Naive thymus-derived CD4-positive, alpha-beta T cell (primary cell): Measurements from ENCODE around the gene BMPR2. TPM values are rescaled to one million over a fixed set of nuclear protein-coding genes. Genes with fewer than 3 reads are reported as not detected.
"Not testable (repeated sequence)": the region's sequence is repeated elsewhere in the genome, so short reads cannot be mapped to it uniquely, and the experiment has no call there.

Experiments used
- ATAC-seq: fragments of 150-1000 bp; cut with Tn5 transposase; 2 replicates; pipeline ENCODE4 v1.10.0; 2021; ENCODE audit warnings: mild to moderate bottlenecking, moderate library complexity
- CTCF ChIA-PET: fragments of 350-600 bp; sonication (Branson Sonifier 250); formaldehyde crosslinking; loops from one replicate; lab custom pipeline; 2021; ENCODE audit warnings: antibody characterized with exemption; lab: Charles Lee
- POLR2A ChIA-PET: fragments of 350-600 bp; sonication (Branson Sonifier 250); formaldehyde crosslinking; loops from one replicate; lab custom pipeline; 2021; ENCODE audit warnings: antibody characterized with exemption, inconsistent platforms; lab: Charles Lee
- DNase-seq, 9 donors: peaks; one replicate each; pipeline versions ENCODE4 v3.0.0 to v3.0.0-alpha.2; 2020 to 2022; ENCODE audit warnings: mixed read lengths in 1 of 9
- H3K27ac ChIP-seq: one replicate; pipeline ENCODE4 v1.7.0; 2013; ENCODE audit warnings: mild to moderate bottlenecking, low read depth, low read length, moderate library complexity
- H3K27me3 ChIP-seq, 2 donors: one replicate each; pipeline ENCODE4 v1.7.0; 2013; ENCODE audit warnings: low read length in 2 of 2, mild to moderate bottlenecking in 2 of 2, moderate library complexity in 2 of 2; ENCODE audit not compliant: control insufficient read depth in 2 of 2, insufficient read depth in 2 of 2
- H3K36me3 ChIP-seq, 3 experiments: 1 replicate in 2 of 3; 2 replicates in 1 of 3; pipeline ENCODE4 v1.7.0; 2013; ENCODE audit warnings: low read length in 3 of 3, mild to moderate bottlenecking in 3 of 3, moderate library complexity in 1 of 3; ENCODE audit not compliant: insufficient read depth in 3 of 3, control insufficient read depth in 2 of 3
- H3K4me1 ChIP-seq, 2 donors: one replicate each; pipeline ENCODE4 v1.7.0; 2013; ENCODE audit warnings: low read length in 2 of 2, mild to moderate bottlenecking in 2 of 2, moderate library complexity in 1 of 2; ENCODE audit not compliant: control insufficient read depth in 2 of 2, insufficient read depth in 2 of 2
- H3K4me3 ChIP-seq: 2 replicates; pipeline ENCODE4 v1.7.0; 2013; ENCODE audit warnings: mild to moderate bottlenecking, low read length
- H3K9me3 ChIP-seq, 3 experiments: 1 replicate in 2 of 3; 2 replicates in 1 of 3; pipeline ENCODE4 v1.7.0; 2013; ENCODE audit warnings: low read length in 3 of 3; ENCODE audit not compliant: control insufficient read depth in 2 of 3
- H3K27ac Mint-ChIP-seq, 9 donors: one replicate each; pipeline ENCODE4 v1.8.0; 2020 to 2022; ENCODE audit warnings: mixed read lengths in 9 of 9, mild to moderate bottlenecking in 8 of 9, moderate library complexity in 5 of 9, inconsistent platforms in 2 of 9
- H3K27me3 Mint-ChIP-seq, 5 donors: one replicate each; pipeline ENCODE4 v1.8.0; 2021 to 2022; ENCODE audit warnings: mixed read lengths in 5 of 5, mild to moderate bottlenecking in 1 of 5
- H3K36me3 Mint-ChIP-seq, 5 donors: one replicate each; pipeline ENCODE4 v1.8.0; 2020 to 2022; ENCODE audit warnings: mixed read lengths in 5 of 5, mild to moderate bottlenecking in 3 of 5, inconsistent platforms in 1 of 5
- H3K4me1 Mint-ChIP-seq, 7 donors: one replicate each; pipeline ENCODE4 v1.8.0; 2020 to 2022; ENCODE audit warnings: mixed read lengths in 7 of 7, mild to moderate bottlenecking in 3 of 7, inconsistent platforms in 1 of 7
- H3K4me3 Mint-ChIP-seq, 10 donors: one replicate each; pipeline ENCODE4 v1.8.0; 2020 to 2022; ENCODE audit warnings: mild to moderate bottlenecking in 10 of 10, mixed read lengths in 10 of 10, moderate library complexity in 6 of 10, inconsistent platforms in 2 of 10
- H3K9me3 Mint-ChIP-seq, 11 donors: one replicate each; pipeline ENCODE4 v1.8.0; 2020 to 2022; ENCODE audit warnings: mixed read lengths in 11 of 11, mild to moderate bottlenecking in 4 of 11, inconsistent platforms in 1 of 11, moderate library complexity in 1 of 11
- intact Hi-C, 2 donors: fragments of 100-400 bp; cut with micrococcal nuclease; formaldehyde crosslinking; loops; one replicate each; pipeline ENCODE4 v1.15.1; 2023
- polyA plus RNA-seq, 2 donors: library from polyadenylated mRNA; unstranded; fragments of 300-500 nt; fragmentation: Illumina TruSeq; gene quantifications; one replicate each; pipeline ENCODE4 v1.2.3, GENCODE V29; 2021
- total RNA-seq, 6 experiments: library from RNA in 5 of 6; stranded (reverse) in 5 of 6; gene quantifications; 1 replicate in 5 of 6; 2 replicates in 1 of 6; pipeline ENCODE4 v1.2.3 and lab custom pipeline; 2021 to 2026

The BMPR2 gene
- total and polyA plus RNA-seq, 7 experiments from 2014 or later: 4.6 to 33.1 (median 13.3) TPM

GRCh38 chr2:202564226-202564625 is 188.1 kb downstream of the BMPR2 start:
- H3K27ac Mint-ChIP-seq: no peak overlapping the region
- Histone ChIP-seq H3K9me3 (no peaks in the 10 kb centered on the region), H3K27ac (no peak overlapping the region), H3K36me3 (no peaks in the 10 kb centered on the region), H3K4me3 (no peak overlapping the region), H3K4me1 (no peaks in the 10 kb centered on the region), H3K27me3 (no peaks in the 10 kb centered on the region)
- no peaks in the 10 kb centered on the region for H3K27me3 Mint-ChIP-seq
- POLR2A ChIA-PET: no interaction called here
- ATAC-seq (no peak), DNase-seq (no peak)
- H3K36me3 Mint-ChIP-seq: peaks cover 0 to 9% (median 0%) of the 10 kb centered on the region in 5 donors
- no peaks in the 10 kb centered on the region for H3K9me3 Mint-ChIP-seq
- no peaks in the 10 kb centered on the region for H3K4me1 Mint-ChIP-seq
- no peak overlapping the region for H3K4me3 Mint-ChIP-seq
- CTCF ChIA-PET: interaction anchor here (0.7 kb wide), 1 partner anchor 403 kb away, joined by 3 read pairs; no protein-coding TSS in a partner anchor
- intact Hi-C loops: no loop called here

GRCh38 chr2:202566286-202566685 is 190.2 kb downstream of the BMPR2 start:
- no peak overlapping the region for H3K27ac ChIP-seq
- ATAC-seq (no peak), DNase-seq (no peak)
- Mint-ChIP-seq H3K4me3 (no peak overlapping the region), H3K27me3 (no peaks in the 10 kb centered on the region), H3K27ac (no peak overlapping the region), H3K9me3 (no peaks in the 10 kb centered on the region), H3K36me3 (no peaks in the 10 kb centered on the region), H3K4me1 (no peaks in the 10 kb centered on the region)
- H3K4me1 ChIP-seq: no peaks in the 10 kb centered on the region
- ChIA-PET CTCF (no interaction called here), POLR2A (no interaction called here)
- no peaks in the 10 kb centered on the region for H3K36me3 ChIP-seq
- no peak overlapping the region for H3K4me3 ChIP-seq
- H3K9me3 ChIP-seq: no peaks in the 10 kb centered on the region
- H3K27me3 ChIP-seq: no peaks in the 10 kb centered on the region
- intact Hi-C loops: no loop called here

- no peaks in the 10 kb centered on the region for H3K9me3 ChIP-seq
- intact Hi-C loops: loop anchor here (1.0 to 10.0 kb wide), 12 partner anchors 14 to 1333 kb away; partner anchors contain the start of genes CYP20A1 (in 1 of the 2) and ICA1L (in 1 of the 2)
- no peak overlapping the region for H3K27ac Mint-ChIP-seq
- no peaks in the 10 kb centered on the region for H3K27me3 ChIP-seq
- no peak overlapping the region for H3K27ac ChIP-seq
- POLR2A ChIA-PET: interaction anchor here (0.6 to 2.3 kb wide), 2 partner anchors 61 to 160 kb away, joined by 7 to 9 read pairs; partner anchors contain the start of gene FAM117B
- DNase-seq (no peak), ATAC-seq (no peak)
- H3K36me3 Mint-ChIP-seq: no peaks in the 10 kb centered on the region
- H3K4me3 ChIP-seq: no peak overlapping the region
- no peaks in the 10 kb centered on the region for H3K4me1 ChIP-seq
- H3K9me3 Mint-ChIP-seq: peaks cover 0 to 1% (median 0%) of the 10 kb centered on the region in 11 donors
- H3K4me1 Mint-ChIP-seq: peaks cover 0 to 2% (median 0%) of the 10 kb centered on the region in 7 donors
- H3K27me3 Mint-ChIP-seq: no peaks in the 10 kb centered on the region
- CTCF ChIA-PET: interaction anchor here (0.6 to 1.4 kb wide), 6 partner anchors 42 to 471 kb away, joined by 3 read pairs; no protein-coding TSS in a partner anchor
- no peaks in the 10 kb centered on the region for H3K36me3 ChIP-seq
- H3K4me3 Mint-ChIP-seq: no peak overlapping the region
These were observed 198.4 kb downstream of the BMPR2 start for GRCh38 chr2:202574541-202574940.

- not testable (repeated sequence) for H3K27me3 Mint-ChIP-seq, H3K27ac Mint-ChIP-seq
- POLR2A ChIA-PET: interaction anchor here (0.6 to 2.3 kb wide), 2 partner anchors 60 to 676 kb away, joined by 3 to 9 read pairs; partner anchors contain the start of gene FAM117B
These were observed 199.1 kb downstream of the BMPR2 start for GRCh38 chr2:202575194-202575593.

GRCh38 chr2:202577250-202578183 is 201.4 kb downstream of the BMPR2 start:
- Histone ChIP-seq H3K9me3 (no peaks in the 10 kb centered on the region), H3K27ac (no peak overlapping the region), H3K27me3 (no peaks in the 10 kb centered on the region), H3K36me3 (no peaks in the 10 kb centered on the region), H3K4me3 (no peak overlapping the region), H3K4me1 (no peaks in the 10 kb centered on the region)
- no peaks in the 10 kb centered on the region for H3K36me3 Mint-ChIP-seq
- ChIA-PET POLR2A (no interaction called here), CTCF (no interaction called here)
- no peak overlapping the region for H3K4me3 Mint-ChIP-seq
- H3K27me3 Mint-ChIP-seq: no peaks in the 10 kb centered on the region
- DNase-seq: no peak
- intact Hi-C loops: loop anchor here (10.0 kb wide), 3 partner anchors 547 to 1327 kb away; no protein-coding TSS in a partner anchor
- peaks cover 0 to 2% (median 0%) of the 10 kb centered on the region in 7 donors for H3K4me1 Mint-ChIP-seq
- no peak for ATAC-seq
- peak overlapping the region in 2 of 9 donors; percentile 38 to 53 for H3K27ac Mint-ChIP-seq
- peaks cover 0 to 1% (median 0%) of the 10 kb centered on the region in 11 donors for H3K9me3 Mint-ChIP-seq

More at GRCh38 chr2:202575194-202575593, 199.1 kb downstream of the BMPR2 start:
- H3K9me3 Mint-ChIP-seq, H3K4me3 Mint-ChIP-seq, H3K27ac ChIP-seq, H3K4me3 ChIP-seq, H3K4me1 ChIP-seq, H3K27me3 ChIP-seq, ATAC-seq, H3K36me3 Mint-ChIP-seq, H3K9me3 ChIP-seq, H3K36me3 ChIP-seq, DNase-seq, H3K4me1 Mint-ChIP-seq: not testable (repeated sequence)
- CTCF ChIA-PET: interaction anchor here (1.0 to 1.4 kb wide), 2 partner anchors 272 to 293 kb away, joined by 3 read pairs; no protein-coding TSS in a partner anchor
- intact Hi-C loops: loop anchor here (2.0 to 10.0 kb wide), 5 partner anchors 14 to 1330 kb away; no protein-coding TSS in a partner anchor

- H3K4me1 Mint-ChIP-seq, H3K27ac ChIP-seq, H3K36me3 ChIP-seq, H3K9me3 ChIP-seq, H3K4me3 ChIP-seq, H3K4me1 ChIP-seq, H3K9me3 Mint-ChIP-seq, intact Hi-C loops, H3K4me3 Mint-ChIP-seq, CTCF ChIA-PET, H3K27ac Mint-ChIP-seq, POLR2A ChIA-PET, ATAC-seq, H3K36me3 Mint-ChIP-seq, H3K27me3 ChIP-seq, H3K27me3 Mint-ChIP-seq, DNase-seq: not testable (repeated sequence)
These were observed 206.7 kb downstream of the BMPR2 start for GRCh38 chr2:202582846-202583245.
